GM21381 (cell line): ENCODE measurements around the gene DHH.

ENCODE experiments used
- ATAC-seq: cut with Tn5 transposase; IDR thresholded peaks from one replicate; pipeline ENCODE4 v1.9.1; 2021; ENCODE audit warnings: mild to moderate bottlenecking, moderate library complexity; ENCODE audit not compliant: unreplicated experiment

Gene DHH

DNA sequence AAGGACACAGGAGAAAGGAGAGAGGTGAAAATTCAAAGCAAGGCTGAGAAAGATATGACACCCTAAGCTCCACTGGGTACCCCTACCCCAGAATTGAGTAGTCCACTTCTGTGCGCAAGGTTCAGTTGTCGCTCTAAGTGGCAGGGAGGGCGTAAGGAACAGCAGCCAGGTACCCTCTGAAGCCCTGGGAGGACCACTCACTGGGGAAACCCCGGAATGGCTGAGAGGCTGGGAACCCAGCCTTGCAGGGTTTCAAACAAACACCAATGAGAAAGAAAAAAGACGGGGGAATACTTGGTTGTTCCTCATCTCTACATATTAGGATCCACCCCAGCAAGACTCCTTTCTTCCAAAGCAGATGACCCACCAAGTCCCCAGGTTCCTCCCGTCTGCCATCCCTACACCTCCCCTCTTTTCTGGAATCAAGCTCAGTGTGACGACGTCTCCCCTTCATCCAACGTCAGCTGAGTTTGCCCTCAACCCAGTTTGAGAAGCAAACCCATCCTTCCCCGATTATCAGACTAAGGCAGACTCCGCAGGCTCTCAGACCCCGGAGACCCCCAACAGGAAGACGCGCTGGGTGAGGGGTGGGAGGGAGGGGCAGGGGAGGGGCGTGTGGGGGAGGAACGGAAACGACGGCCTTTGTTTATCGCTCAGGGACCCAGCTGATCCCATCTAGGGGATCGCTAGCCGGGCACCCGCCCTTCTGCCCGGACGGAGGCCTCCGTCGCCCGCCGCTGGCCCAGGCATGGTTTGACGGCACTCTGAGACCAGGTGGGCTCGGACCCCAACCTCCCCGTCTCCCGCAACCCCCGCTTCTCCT is 15.3 kb upstream of the DHH start:
- no peak for ATAC-seq

DNA sequence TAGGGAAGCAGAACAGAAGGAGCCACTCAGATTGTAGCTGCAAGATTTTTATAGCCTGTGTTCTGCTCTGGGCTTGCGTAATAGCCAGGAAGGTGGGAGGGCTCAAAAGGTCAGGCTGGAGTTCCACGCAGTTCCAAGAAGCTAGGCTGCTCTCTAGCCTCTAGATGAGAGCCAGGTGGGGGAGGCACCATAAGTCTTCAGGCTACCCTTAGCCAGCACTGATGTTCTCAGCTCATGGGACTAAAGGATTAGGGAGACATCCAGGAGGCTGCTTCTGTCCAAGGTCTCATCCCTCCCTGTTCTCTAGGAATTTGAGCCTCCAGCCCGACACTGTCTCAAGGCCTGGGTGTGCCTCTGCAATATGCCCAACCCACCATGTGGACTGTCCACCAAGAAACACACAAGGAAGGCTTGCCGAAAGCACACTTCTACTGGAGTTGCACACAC is 14.4 kb upstream of the DHH start:
- ATAC-seq, result no peak

DNA sequence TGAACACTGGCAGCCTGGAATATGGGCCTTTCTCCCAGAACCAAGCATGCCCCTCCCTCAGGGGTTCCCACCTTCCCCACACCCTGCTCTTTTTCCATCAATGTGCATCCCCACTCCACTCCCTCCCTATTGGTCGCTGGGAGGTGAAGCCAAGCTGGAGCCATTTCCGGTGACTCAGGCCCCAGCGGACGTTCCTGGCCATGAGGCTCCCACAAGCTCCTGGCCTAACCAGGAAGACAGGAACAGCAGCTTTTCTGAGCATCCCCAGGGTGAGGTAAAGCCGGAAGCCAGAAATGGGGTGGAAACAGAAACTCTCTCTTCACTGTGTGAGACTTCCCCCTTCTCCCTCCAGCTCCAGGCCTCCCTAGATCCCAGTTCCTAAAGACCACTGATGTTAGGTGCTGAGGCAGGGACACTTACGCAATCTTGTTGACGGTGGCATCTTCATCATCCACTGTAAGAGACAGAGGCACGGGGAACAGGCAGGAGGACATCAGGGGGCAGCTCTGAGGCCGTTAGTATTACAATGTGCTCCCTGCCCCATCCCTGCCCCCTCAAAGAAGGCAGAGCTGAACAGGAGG is 11.0 kb upstream of the DHH start:
- ATAC-seq, result no peak

DNA sequence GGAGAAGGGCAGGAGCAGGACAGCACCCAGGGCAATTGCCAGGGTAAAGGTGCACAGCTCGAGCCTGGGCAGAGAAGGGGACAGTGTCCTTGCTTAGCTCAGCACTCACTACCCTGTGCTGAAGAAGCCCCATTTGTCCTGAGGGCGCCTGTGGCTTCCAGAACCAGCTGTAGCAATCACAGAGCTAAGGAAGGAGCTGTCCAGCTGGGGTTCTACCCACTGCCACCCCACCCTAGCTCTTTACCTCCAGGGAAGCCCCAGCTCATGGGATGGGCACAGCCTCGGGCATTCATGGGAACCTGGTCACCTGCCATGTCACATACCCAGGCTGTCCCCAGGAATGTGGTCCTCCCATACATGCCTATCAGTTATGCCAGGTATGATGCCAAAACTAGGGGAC is 10.2 kb upstream of the DHH start:
- no peak for ATAC-seq

DNA sequence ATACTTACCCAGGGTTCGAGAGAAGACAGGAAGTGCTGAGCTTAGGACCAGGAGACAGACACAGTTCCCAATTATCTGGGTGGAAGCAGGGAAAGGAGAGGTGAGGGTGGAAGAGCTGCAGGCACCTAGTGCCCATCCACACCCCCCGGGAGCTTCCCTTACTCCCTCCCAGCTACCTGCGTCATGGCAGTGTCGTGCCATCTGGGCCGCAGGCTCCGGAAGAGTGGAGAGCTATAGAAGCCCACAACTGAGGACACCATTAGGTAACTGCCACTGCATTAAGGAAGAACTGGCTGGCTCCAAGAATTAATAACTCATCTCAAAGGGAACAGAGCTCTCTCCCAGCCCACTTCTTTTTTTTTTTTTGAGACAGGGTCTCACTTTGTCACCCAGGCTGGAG is 5.8 kb upstream of the DHH start:
- ATAC-seq, result no peak

DNA sequence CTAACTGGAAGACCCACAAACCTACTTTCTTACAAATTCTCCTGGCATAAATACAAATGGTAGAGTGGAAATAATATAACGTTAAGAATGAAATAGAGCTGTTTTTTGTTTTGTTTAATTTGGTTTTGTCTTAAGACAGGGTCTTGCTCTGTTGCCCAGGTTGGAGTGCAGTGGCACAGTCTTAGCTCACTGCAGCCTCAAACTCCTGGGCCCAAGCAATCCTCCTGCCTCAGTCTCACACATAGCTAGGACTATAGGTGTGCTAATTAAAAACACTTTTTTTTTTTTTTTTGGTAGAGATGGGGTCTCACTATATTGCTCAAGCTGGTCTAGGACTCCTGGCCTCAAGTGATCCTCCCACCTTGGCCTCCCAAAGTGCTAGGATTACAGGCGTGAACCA is 4.1 kb upstream of the DHH start:
- ATAC-seq, result no peak

DNA sequence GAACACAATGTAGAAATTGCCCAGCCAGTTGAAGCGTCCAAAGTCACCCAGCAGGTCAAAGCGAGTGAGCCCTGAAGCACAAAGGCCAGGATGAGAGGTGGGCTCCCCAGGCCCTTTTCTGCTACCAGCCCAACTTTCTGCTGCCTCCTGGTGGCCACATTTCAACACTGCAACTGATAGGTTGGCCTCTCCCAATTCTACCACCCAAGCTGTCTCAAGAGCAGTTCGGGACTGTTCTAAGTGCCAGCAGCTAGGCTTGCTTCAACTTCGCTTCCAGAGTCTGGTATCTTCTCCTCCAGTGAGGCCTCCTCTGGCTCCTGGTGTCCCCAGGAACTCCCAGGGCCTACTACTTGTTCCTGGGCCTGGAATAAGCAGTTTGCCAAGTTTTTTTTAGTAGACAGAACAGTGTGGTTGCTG is 3.4 kb upstream of the DHH start:
- ATAC-seq, result no peak

DNA sequence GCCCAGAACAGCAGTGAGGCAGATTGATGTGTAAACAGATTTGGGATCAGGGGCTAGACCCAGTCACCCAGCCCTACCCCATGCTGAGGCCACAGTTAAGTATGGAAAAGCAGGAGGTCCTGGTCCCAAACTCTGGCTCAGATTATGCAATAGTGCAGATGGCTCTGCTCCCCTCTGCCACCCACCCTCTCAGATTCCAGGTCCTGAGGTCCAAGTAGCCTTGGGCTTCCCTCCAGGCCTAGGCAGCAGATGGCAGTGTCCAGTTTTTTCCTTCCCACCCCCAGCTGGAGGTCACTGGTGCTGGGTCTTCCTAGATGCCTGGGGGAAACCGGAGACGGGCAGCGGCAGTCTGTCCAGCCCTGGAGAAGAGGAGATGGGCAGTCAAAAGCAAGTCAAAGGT is 2.8 kb upstream of the DHH start:
- ATAC-seq, result no peak

DNA sequence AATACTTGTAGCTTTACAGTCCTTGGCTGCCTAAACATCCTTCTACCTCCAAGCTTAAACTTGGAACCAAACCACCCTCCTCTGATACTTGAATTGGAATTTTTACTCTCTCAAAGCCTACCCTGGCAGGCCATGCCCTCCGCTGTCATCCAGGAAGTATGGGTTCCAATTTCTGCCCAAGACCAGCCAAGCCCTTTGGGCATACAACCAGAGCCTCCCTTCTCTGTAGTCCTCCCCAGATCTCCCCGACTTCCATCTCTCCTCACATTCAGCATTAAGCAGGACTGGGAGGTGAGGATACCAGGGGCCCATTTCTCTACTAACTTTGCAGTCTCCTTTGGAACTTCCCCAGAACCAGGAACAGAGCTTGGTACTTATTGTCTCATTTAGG is 369 bp upstream of the DHH start:
- no peak for ATAC-seq

DNA sequence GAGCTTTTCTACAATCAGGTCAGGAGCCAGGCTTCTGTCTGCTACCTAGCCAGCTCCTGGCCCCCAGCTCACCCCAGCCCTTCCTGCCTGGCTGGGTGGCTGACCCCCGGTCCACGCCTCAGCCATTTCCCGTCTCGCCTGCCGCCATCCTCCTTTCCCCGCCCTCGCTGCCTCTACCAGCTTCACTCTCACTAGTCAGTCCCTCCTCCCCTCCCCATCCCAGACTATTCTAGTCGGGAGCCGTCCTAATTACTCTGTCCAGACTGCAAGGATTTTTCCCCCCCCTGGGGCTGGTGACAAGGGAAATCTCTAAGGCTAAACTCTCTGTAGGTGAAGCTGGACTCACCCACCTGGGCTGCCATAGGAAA is 825 bp downstream of the DHH start:
- no peak for ATAC-seq

DNA sequence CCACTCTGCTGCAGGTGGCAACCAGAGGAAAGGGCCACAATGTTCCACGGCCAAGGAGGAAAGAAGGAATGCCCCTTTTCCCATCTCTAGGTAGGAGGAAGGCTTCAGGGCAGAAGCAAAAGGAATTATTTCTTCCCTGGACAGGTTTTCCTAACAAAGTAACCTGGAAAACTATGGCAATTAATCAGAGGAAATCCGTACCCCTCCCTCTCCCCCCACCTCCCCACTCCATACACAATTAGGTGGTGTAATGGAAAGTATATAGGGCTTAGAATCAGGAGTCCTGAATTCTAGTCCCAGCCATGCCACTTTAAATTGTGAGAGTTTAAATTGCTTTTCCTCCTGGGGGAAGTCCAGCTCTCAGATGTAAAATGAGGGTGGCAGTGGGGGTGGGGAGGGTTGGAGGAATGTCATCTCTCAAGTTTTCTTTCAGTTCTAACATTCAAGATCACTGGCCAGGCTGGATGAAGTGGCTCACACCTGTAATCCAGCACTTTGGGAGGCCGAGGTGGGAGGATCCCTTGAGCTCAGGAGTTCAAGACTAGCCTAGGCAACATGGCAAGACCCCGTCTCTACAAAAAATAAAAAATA is 1.7 kb downstream of the DHH start:
- no peak for ATAC-seq

DNA sequence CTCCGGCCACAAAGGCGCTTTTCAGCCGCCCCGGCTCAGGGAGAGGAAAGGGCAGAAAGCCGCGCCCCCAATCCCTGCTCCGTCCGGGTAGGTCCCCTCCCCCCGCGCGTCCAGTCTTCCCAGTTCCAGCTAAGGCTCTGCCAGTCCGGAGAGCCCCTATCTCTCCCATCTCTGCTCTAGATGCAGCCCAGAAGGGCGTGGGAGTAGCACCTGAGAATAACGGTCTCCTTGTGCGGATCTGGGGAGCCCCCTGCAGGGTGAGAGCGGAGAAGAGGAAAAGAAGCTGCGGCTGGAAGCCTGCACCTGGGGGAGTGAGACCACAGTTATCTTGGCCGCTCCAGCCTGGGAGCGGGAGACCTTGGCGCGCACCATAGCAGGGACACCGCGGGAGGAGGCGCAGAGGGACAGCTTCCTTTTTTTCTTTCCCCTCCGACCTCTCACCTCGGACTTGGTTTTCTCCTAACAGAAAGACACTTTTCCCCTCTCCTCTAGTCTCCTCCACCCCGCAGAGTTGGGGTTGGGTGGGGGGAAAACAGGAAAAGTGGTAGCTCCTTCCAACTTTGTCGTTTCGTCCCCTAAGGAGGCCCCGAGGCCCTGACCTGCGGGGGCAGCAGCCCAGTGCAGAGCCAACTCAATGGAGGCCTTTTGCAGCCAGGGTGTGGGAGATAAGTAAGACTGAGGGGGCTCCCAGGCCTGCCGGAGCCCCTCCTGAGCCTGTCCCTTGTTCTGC is 2.4 kb downstream of the DHH start:
- no peak for ATAC-seq

DNA sequence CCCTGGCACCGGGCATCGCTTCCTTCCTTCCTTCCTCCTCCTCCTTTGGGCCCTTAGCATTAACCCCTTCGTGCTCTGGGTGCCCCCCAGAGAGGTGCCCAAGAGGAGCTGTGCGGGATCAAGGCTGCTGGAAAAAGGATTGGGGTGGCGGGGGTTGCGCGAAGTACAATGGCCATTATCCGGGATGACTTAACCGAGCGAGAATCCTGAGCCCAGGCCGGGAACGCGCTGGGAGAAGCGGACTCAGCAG is 2.8 kb downstream of the DHH start:
- no peak for ATAC-seq

DNA sequence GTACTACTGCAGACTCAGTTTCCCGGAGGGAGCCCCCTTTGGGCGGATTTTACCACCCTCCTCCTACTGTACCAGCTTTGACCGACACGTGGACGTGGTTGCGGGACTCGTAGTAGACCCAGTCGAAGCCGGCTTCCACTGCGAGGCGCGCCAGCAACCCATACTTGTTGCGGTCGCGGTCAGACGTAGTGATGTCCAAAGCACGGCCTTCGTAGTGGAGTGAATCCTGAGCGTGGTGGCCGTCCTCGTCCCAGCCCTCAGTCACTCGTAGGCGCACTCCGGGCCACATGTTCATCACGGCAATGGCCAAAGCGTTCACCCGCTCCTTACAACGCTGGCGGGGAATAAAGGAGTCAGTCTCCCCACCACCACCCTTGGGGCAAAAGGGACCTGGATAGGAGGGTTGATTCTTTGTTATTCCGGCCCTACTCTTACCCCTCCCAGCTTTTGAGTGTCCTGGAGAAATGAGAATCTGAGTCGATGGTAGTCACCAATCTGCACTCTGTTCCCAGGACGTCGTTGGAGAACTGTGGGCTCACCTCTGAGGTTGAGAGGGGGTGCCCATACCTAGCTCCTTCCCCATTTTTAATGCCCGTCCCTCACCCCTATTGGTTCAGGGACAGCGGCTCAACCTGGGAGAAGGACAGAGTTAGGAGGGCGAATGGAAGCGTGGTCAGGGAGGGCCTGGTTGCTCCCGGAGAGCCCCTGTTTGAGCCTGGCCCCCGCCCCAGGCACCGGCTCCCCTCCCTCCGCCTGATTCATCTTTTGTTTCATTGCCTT is 3.4 kb downstream of the DHH start:
- ATAC-seq, result no peak

DNA sequence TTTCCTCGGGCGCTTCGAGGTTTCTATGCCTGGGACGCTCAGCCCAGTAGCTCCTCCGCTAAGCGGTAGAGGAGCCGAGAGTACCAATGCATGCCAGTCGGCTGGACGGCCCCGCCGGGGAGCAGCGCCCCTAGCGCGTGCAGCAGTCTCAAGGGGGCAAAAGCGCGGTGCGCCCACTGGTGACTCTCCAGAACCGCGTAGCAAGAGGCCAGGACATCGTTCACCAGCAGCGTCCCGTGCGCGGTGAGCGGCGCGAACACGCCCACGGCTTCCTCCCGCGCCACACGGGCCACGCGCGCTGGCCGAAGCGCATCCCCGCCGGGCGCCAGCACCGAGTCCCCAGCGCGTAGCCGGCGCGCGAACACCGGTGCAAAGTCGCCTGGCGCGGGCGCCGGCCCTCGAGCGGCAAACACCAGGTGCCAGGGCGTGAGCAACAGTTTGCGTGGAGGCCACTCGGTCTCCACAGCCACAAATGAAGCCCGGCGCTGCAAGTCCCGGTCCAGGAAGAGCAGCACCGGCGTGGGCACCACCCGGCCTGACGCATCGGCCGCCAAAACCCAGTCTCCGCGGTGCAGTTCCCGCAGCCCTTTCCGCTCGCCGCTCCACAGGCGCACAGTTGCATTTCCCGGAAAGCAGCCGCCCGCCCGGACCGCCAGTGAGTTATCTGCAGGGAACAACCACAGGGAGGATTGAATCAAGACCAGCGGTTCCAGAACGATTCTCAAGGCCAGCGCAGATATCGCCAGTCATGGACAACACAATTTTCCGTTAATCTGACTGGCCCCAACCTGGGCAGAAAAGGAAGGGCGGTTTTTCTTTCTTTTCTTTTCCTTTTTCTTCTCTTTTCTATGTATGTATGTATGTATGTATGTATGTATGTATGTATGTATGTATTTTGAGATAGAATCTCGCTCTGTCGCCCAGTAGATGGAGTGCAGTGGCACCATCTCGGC is 4.5 kb downstream of the DHH start:
- ATAC-seq, result no peak

DNA sequence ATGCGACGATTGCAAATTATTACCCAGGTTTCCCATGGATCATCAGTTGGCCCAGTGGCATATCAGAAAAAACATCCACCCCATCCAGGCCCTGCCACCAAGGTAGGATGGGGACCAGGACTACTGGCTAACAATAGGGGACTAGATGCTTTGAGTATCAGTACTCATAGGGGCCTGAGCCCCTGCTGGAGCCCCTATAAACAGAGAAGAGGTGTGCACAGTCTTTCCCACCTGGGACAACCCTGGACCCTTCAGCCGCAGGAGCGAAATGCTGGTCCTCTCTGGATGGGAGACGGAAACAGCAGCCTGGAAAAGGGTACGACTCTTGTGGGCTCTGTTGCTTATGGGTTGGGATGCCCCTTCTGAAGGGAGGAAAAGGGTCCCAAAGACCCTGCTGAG is 5.7 kb downstream of the DHH start:
- ATAC-seq, result no peak

DNA sequence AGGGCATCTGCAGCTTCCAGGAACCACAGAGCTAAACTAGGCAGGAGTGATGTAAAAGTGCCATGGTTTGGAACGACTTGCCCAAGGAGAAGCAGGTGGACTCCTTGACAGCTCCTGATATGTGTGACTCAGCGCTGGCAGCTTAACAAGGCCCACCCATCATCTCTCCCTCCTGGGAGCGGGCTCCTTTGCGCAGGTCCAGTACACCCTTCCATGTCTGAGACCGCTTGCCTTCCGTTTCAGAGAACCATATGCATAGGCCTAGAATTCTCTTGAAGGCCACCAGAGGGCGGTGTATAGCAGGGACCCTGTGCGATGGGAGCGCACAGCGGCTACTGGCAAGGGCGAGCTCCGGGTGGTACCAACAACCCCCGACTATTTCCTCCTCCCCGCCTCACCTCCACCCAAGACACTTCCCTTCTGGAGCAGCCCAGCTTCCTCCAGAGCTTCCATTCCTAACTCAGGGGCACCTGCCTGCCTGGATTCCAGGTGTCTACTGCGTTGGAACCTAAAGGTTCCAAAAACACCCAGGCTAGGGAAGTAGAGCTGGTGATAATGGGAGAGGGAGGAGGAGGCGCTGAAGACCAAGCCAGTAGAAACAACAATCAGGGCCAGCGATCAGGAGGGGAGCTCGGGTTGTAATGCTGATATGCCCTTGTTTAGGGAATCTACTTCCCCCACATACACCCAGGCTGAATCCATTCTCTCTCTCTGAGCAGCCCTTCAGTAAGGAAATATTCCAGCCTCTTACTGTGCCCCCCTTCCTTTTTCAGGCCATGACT is 6.3 kb downstream of the DHH start:
- ATAC-seq, result peak; percentile 77

DNA sequence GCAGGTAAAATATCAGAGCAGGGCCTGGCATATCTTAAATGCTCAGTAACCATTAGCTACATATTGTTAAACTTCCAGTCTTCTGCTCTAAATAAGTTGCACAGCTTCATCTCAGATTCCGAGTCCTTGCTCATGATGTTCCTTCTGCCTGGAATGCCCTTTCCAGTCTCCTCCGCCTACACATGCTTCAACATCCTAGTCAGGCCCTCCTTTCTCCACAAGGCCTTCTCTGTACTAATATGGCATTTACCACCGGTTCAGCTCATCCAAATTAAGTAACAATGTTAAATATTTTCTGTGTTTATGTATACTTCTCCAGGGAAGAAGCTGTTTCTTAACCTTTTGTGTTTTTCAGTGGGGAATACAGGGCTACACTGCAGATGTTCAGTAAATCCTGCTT is 8.5 kb downstream of the DHH start:
- ATAC-seq, result no peak

DNA sequence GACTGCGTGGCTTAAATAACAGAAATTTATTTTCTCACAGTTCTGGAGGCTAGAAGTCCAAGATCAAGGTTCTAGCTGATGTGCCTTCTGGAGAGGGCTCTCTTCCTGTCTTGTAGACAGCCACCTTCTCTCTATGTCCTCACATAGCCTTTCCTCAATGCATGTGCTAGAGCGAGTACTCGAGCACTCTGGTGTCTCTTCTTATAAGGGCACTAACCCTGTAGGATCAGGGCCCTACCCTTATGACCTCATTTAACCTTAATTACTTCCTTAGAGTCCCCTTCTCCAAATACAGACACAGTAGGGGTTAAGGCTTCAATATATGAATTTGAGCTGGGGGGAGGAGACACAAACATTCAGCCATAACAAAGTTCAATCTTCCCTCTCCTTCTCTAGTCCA is 10.2 kb downstream of the DHH start:
- no peak for ATAC-seq
